Left colon (tissue), 2 donors: ENCODE results near the gene GSTM5. TPM values are rescaled to one million over a fixed set of nuclear protein-coding genes. Genes with fewer than 3 reads are reported as not detected.

Experiments
- total RNA-seq, 2 donors: library from RNA; stranded (reverse); fragmentation: NEBNext Ultra II Directional; extraction: Animal tissue kit (Norgen Biotek cat#: 25700); gene quantifications; one replicate each; pipeline ENCODE4 v1.2.1, GENCODE V29; 2021
- donor health status: DM: no; HTN: no; CAD: no.
- donor health status: DM: yes; HTN: yes; CAD: no.

Gene GSTM5
- total RNA-seq, 2 donors from 2014 or later = 0.73 to 5.1 TPM

Other genes with a start within 250 kb of the GSTM5 start
- gene SYPL2, start 245.7 kb upstream of the GSTM5 start, total RNA-seq = under 1 TPM; 0.15 to 0.87 TPM
- 1 to 10 TPM; 1.8 to 1.9 TPM for gene ATXN7L2, start 228.3 kb upstream of the GSTM5 start, total RNA-seq
- 10 to 100 TPM; 10.0 to 18.7 TPM for gene CYB561D1, start 218.2 kb upstream of the GSTM5 start, total RNA-seq
- 1 to 10 TPM; 3.8 to 5.6 TPM for gene AMIGO1, start 202.5 kb upstream of the GSTM5 start, total RNA-seq
- under 1 TPM in 1 of 2 donors, not detected in 1; 0.36 TPM for gene GPR61, start 172.4 kb upstream of the GSTM5 start, total RNA-seq
- 1 to 10 TPM; 7.0 to 7.7 TPM for gene GNAI3, start 163.6 kb upstream of the GSTM5 start, total RNA-seq
- under 1 TPM in 1 of 2 donors, not detected in 1; 0.73 TPM for gene GNAT2, start 92.6 kb upstream of the GSTM5 start, total RNA-seq
- gene AMPD2, start 92.4 kb upstream of the GSTM5 start, total RNA-seq = 10 to 100 TPM; 31.9 to 38.9 TPM
- gene GSTM4, start 56.2 kb upstream of the GSTM5 start, total RNA-seq = 10 to 100 TPM; 74.8 to 83.5 TPM
- 10 to 100 TPM; 22.5 to 37.8 TPM for gene GSTM2, start 44.2 kb upstream of the GSTM5 start, total RNA-seq
- gene GSTM1, start 24.4 kb upstream of the GSTM5 start, total RNA-seq = not detected
- gene GSTM3, start 28.8 kb downstream of the GSTM5 start, total RNA-seq = 1 to 10 TPM; 4.1 to 8.7 TPM
- gene EPS8L3, start 51.7 kb downstream of the GSTM5 start, total RNA-seq = 100 to 1,000 TPM; 327 to 349 TPM
- gene CSF1, start 198.6 kb downstream of the GSTM5 start, total RNA-seq = 10 to 100 TPM in 1 of 2 donors, 1 to 10 TPM in 1; 9.5 to 20.2 TPM